BJ (cell line): Measurements from ENCODE around the gene UNC5A. TPM values are rescaled to one million over a fixed set of nuclear protein-coding genes. Genes with fewer than 3 reads are reported as not detected.

Experiments
- CTCF ChIA-PET: fragments of 350-600 bp; formaldehyde crosslinking; extraction: SDS; loops from one replicate; lab custom pipeline; 2021; ENCODE audit warnings: antibody characterized with exemption, inconsistent platforms; lab: Yijun Ruan, JAX
- POLR2A ChIA-PET: fragments of 300-600 bp; sonication (Branson Sonifier 250); formaldehyde crosslinking; extraction: SDS; loops from one replicate; lab custom pipeline; 2021; ENCODE audit warnings: antibody characterized with exemption; lab: Charles Lee
- DNase-seq: peaks from one replicate; pipeline ENCODE4 v3.0.0-alpha.2; 2011; ENCODE audit warnings: low read depth
- H3K27me3 ChIP-seq: 2 replicates; pipeline ENCODE4 v1.6.0; 2011; ENCODE audit warnings: low read length; ENCODE audit not compliant: control insufficient read depth, insufficient read depth
- H3K36me3 ChIP-seq: 2 replicates; pipeline ENCODE4 v1.5.1; 2011; ENCODE audit warnings: low read length; ENCODE audit not compliant: control insufficient read depth, insufficient read depth
- H3K4me3 ChIP-seq: 2 replicates; pipeline ENCODE4 v1.5.1; 2011; ENCODE audit warnings: low read depth, mild to moderate bottlenecking, control low read depth, low read length
- CTCF ChIP-seq: IDR thresholded peaks from 2 replicates; pipeline ENCODE4 v1.5.1; 2011; ENCODE audit warnings: low read depth, mild to moderate bottlenecking, control low read depth, inconsistent platforms, low read length, moderate library complexity; ENCODE audit not compliant: insufficient read depth
- polyA plus RNA-seq: library from polyadenylated mRNA; depleted of rRNA; stranded (reverse); fragments of >200 nt; gene quantifications from 2 replicates; pipeline ENCODE4 v1.2.3, GENCODE V29; 2011

UNC5A gene
- polyA plus RNA-seq, 1 experiment, result not detected

- TF ChIP-seq CTCF, result no peak
- ChIA-PET CTCF (interaction anchor here (1.0 kb wide), 1 partner anchor 26 kb away, joined by 3 read pairs; no protein-coding TSS in a partner anchor), POLR2A (no interaction called here)
Observed at GRCh38 chr5:176843673-176844072, 33.3 kb downstream of the UNC5A start.

DNA sequence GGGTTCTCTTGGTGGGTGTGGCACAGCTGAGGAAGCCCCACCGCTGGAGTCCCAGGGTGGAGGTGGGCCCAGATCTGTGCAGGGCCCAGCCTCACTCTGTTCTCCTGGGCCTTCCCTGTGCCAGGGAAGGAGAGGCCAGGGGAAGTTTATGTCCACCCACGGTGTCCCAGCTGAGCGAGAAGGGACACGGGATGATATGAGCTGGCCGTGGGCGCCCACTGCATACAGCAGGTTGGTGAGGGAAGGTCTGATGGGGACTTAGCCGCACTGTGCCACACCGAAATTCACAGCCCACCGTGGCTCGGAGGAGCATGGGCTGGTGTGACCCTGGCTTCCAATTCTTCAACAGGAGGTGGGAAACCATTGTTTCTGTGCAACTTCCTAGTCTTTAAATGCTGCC, 33.9 kb downstream of the UNC5A start:
- no peak for DNase-seq
- H3K27me3 ChIP-seq, result peaks cover 7% of the 10 kb centered on the region
- H3K36me3 ChIP-seq, result no peaks in the 10 kb centered on the region
- CTCF ChIA-PET, result interaction anchor here (1.0 kb wide), 1 partner anchor 26 kb away, joined by 3 read pairs; no protein-coding TSS in a partner anchor
- no peak for TF ChIP-seq CTCF
- no peak overlapping the region for H3K4me3 ChIP-seq
- POLR2A ChIA-PET, result no interaction called here

More at GRCh38 chr5:176843673-176844072, 33.3 kb downstream of the UNC5A start:
- DNase-seq, result no peak
- H3K4me3 ChIP-seq, result no peak overlapping the region
- no peaks in the 10 kb centered on the region for H3K36me3 ChIP-seq
- peaks cover 7% of the 10 kb centered on the region for H3K27me3 ChIP-seq

- CTCF ChIA-PET, result no interaction called here
- DNase-seq, result no peak
- TF ChIP-seq CTCF, result no peak
- Histone ChIP-seq H3K27me3 (peaks cover 7% of the 10 kb centered on the region), H3K36me3 (no peaks in the 10 kb centered on the region), H3K4me3 (no peak overlapping the region)
- POLR2A ChIA-PET, result no interaction called here
Observed at GRCh38 chr5:176844706-176845391, 34.5 kb downstream of the UNC5A start.

- DNase-seq, result no peak
- TF ChIP-seq CTCF, result no peak
- ChIA-PET POLR2A (no interaction called here), CTCF (no interaction called here)
- Histone ChIP-seq H3K27me3 (peaks cover 7% of the 10 kb centered on the region), H3K36me3 (no peaks in the 10 kb centered on the region), H3K4me3 (no peak overlapping the region)
Observed at GRCh38 chr5:176845392-176845713, 35.0 kb downstream of the UNC5A start.

DNA sequence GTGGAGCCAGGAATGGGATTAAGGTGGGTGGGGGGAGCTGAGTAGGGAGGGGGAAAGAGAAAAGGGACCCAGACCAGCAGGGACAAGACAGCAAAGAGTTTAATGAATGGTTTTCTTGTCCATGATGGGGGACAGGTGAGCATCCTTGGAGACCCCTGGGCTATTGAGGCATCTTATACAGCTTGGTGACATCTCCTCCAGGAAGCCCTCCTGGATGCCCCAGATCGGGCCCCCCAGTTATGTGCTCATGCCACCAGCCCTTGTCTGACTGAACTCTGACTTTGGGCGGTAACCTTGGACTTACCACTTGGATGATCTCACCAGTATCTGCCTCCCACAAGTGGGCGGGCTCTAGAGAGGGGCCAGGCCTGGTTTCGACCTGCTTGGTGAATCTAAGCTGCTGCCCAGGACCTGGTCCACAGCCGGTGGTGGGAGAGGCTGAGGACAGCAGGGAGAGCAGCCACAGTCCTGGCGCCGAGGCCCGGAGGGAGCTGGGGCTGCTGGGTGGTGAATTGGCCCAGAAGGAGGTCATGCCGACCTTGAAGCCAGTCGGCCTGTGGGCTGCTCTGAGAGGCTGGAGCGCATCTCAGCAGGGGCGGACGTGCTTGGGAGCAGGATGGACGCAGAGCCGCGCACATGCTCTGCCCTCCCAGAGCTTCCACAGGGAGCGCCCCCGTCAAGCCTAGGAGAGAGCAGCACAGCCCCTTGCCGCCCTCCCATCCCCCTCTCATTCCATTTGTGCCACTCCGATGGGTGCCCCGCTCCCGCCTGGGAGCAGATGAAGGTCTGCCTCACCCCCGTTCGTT, 36.2 kb downstream of the UNC5A start:
- POLR2A ChIA-PET, result no interaction called here
- DNase-seq, result no peak
- Histone ChIP-seq H3K27me3 (peaks cover 7% of the 10 kb centered on the region), H3K4me3 (no peak overlapping the region), H3K36me3 (no peaks in the 10 kb centered on the region)
- no peak for TF ChIP-seq CTCF
- CTCF ChIA-PET, result no interaction called here
